ENCODE data around the gene ZSWIM1. TPM values are rescaled to one million over a fixed set of nuclear protein-coding genes. Genes with fewer than 3 reads are reported as not detected.

Gene ZSWIM1
- total and polyA plus RNA-seq, 2 of the 8 experiments (the other 6 are each of a cell fraction or from before 2014, with no cell fraction given): 14.1 to 15.6 TPM

DNA sequence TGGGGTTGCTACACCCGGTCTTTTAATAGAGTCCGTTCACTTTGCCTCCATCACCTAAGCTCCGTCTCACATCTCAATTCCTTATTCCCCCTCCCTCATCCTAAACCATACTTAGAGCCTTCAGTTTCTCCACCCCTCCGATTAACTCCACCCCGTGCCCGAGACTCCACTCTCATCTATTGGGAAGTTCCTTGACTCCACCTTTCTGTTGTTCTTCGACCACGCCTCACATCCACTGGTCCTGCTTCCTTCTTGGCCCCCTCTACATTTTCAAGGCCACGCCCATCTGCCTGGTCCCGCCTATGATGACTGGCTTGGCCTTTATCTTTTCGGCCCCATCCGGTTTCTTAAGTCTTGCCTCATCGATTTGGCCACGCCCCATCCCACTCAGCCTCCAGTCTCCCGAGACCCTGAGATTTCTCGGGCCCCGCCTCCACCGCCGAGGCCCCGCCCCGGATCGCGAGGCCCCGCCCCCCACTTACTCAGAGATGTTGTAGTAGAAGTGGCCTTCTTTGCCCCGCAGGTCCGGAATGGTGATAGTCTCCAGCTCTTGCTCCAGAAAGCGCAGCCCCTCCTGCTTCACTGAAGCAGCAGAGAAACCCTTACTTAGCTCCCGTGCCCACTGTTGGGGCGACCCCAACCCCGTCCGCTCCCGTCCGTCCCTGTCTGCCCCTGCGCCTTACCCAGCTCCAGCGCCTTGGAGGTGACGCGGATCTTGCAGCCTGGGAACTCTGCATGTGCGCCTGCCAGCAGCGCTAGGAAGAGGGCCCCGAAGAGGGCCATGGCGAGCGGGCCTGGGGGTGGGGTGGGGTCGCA lies 29.9 kb downstream of the ZSWIM1 start (continued):
- TF ChIP-seq SIRT6 (IDR thresholded peaks at IDR 0.05; ENCODE audit: low read length) (no peak), YY1 (IDR thresholded peaks at IDR 0.05; ENCODE audit: low read depth, low read length) (no peak), BACH1 (IDR thresholded peaks at IDR 0.05; ENCODE audit: low read length) (no peak), TCF12 (IDR thresholded peaks at IDR 0.05; ENCODE audit: low read depth, low read length) (no peak), HDAC2 (IDR thresholded peaks at IDR 0.05; ENCODE audit: borderline replicate concordance in 1 of 2, low read depth in 2 of 2, low read length in 2 of 2) (0 out of 4 replicates have a peak, but pooled peaks of 1 of the 2 experiments have one; percentile 13), TEAD4 (IDR thresholded peaks at IDR 0.05; ENCODE audit: low read depth, low read length) (no peak), CBX8 (IDR thresholded peaks at IDR 0.05; ENCODE audit: borderline replicate concordance, low read depth, low read length) (no peak), JUND (IDR thresholded peaks at IDR 0.05; ENCODE audit: low read length) (peak; percentile 80; the same call in 1 of the 2 replicates), ZNF274 (IDR thresholded peaks at IDR 0.05; ENCODE audit: borderline replicate concordance, extremely low read depth, low read length) (no peak), SP1 (IDR thresholded peaks at IDR 0.05; ENCODE audit: low read depth, low read length) (peak; percentile 12; the same call in 1 of the 2 replicates), POLR2AphosphoS5 (IDR thresholded peaks at IDR 0.05; ENCODE audit: low read depth, low read length) (peak; percentile 73), PHF8 (conservative IDR thresholded peaks at IDR 0.05; ENCODE audit: low read depth, low read length) (no peak; the same call in 1 of the 2 replicates), BRCA1 (IDR thresholded peaks at IDR 0.05; ENCODE audit: low read depth, low read length) (peak; percentile 62; the same call in 1 of the 2 replicates), ASH2L (IDR thresholded peaks at IDR 0.05; ENCODE audit: low read length) (no peak), RFX5 (IDR thresholded peaks at IDR 0.05; ENCODE audit: borderline replicate concordance, low read depth, low read length) (no peak), RAD21 (IDR thresholded peaks at IDR 0.05 in 1 of 2, conservative IDR thresholded peaks at IDR 0.05 in 1 of 2; ENCODE audit: low read depth in 2 of 2, low read length in 2 of 2) (no peak), JUN (IDR thresholded peaks at IDR 0.05; ENCODE audit: low read depth, low read length) (peak; percentile 59; the same call in 1 of the 2 replicates), POLR2A (IDR thresholded peaks at IDR 0.05; ENCODE audit: control extremely low read depth in 1 of 2, low read depth in 2 of 2, low read length in 2 of 2) (peak; percentile 59 to 68; a peak in 2 of 3 replicates), TBP (IDR thresholded peaks at IDR 0.05; ENCODE audit: low read depth, low read length) (peak; percentile 85), CHD2 (IDR thresholded peaks at IDR 0.05; ENCODE audit: low read length) (peak; percentile 91), CBX5 (IDR thresholded peaks at IDR 0.05; ENCODE audit: low read depth, low read length) (no peak), GTF2F1 (IDR thresholded peaks at IDR 0.05; ENCODE audit: borderline replicate concordance, low read depth, low read length) (peak; percentile 18; the same call in 1 of the 2 replicates)
- TF ChIP-seq, protein P1, sequence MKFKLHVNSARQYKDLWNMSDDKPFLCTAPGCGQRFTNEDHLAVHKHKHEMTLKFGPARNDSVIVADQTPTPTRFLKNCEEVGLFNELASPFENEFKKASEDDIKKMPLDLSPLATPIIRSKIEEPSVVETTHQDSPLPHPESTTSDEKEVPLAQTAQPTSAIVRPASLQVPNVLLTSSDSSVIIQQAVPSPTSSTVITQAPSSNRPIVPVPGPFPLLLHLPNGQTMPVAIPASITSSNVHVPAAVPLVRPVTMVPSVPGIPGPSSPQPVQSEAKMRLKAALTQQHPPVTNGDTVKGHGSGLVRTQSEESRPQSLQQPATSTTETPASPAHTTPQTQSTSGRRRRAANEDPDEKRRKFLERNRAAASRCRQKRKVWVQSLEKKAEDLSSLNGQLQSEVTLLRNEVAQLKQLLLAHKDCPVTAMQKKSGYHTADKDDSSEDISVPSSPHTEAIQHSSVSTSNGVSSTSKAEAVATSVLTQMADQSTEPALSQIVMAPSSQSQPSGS (IDR thresholded peaks at IDR 0.05; ENCODE audit: low read length): no peak

Data from H1 (cell line).